ENCODE measurements around the gene PSEN1. TPM values are rescaled to one million over a fixed set of nuclear protein-coding genes. Genes with fewer than 3 reads are reported as not detected.

Gene PSEN1
- 77.8 and 79.6 TPM in 2 replicates for total RNA-seq

DNA sequence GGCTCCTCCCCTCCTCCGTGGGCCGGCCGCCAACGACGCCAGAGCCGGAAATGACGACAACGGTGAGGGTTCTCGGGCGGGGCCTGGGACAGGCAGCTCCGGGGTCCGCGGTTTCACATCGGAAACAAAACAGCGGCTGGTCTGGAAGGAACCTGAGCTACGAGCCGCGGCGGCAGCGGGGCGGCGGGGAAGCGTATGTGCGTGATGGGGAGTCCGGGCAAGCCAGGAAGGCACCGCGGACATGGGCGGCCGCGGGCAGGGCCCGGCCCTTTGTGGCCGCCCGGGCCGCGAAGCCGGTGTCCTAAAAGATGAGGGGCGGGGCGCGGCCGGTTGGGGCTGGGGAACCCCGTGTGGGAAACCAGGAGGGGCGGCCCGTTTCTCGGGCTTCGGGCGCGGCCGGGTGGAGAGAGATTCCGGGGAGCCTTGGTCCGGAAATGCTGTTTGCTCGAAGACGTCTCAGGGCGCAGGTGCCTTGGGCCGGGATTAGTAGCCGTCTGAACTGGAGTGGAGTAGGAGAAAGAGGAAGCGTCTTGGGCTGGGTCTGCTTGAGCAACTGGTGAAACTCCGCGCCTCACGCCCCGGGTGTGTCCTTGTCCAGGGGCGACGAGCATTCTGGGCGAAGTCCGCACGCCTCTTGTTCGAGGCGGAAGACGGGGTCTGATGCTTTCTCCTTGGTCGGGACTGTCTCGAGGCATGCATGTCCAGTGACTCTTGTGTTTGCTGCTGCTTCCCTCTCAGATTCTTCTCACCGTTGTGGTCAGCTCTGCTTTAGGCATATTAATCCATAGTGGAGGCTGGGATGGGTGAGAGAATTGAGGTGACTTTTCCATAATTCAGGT, at the start of gene PSEN1:
Gene PSEN1 (plus strand): TSS at position 121 of the 839 bp plus-strand sequence. CDS start 11,513 bp downstream, outside the sequence.
- no peaks in the 10 kb centered on the region for H3K9me3 ChIP-seq (ENCODE audit: low read depth, low read length)
- peak; percentile 97 for DNase-seq (ENCODE audit: insufficient read length, low spot score, missing footprints)
- peak within 1 kb of the TSS; percentile 92 for H3K4me2 ChIP-seq (ENCODE audit: insufficient read depth, low read length)
- H4K20me1 ChIP-seq (ENCODE audit: insufficient read depth, low read length) = peaks cover 11% of the 10 kb centered on the region
- peak within 1 kb of the TSS; percentile 89 for H2AFZ ChIP-seq (ENCODE audit: low read length)
- H3K36me3 ChIP-seq (ENCODE audit: insufficient read depth, low read length) = no peaks in the 10 kb centered on the region
- peaks cover 45% of the 10 kb centered on the region for H3K79me2 ChIP-seq (ENCODE audit: insufficient read depth, low read length)
- no peaks in the 10 kb centered on the region for H3K27me3 ChIP-seq (ENCODE audit: insufficient read depth, low read length)
- peaks cover 9% of the 10 kb centered on the region for H3K4me1 ChIP-seq (ENCODE audit: insufficient read depth, low read length)
- peak within 1 kb of the TSS; percentile 81 for H3K4me3 ChIP-seq (ENCODE audit: insufficient read depth, low read length)
- TF ChIP-seq, protein P1, sequence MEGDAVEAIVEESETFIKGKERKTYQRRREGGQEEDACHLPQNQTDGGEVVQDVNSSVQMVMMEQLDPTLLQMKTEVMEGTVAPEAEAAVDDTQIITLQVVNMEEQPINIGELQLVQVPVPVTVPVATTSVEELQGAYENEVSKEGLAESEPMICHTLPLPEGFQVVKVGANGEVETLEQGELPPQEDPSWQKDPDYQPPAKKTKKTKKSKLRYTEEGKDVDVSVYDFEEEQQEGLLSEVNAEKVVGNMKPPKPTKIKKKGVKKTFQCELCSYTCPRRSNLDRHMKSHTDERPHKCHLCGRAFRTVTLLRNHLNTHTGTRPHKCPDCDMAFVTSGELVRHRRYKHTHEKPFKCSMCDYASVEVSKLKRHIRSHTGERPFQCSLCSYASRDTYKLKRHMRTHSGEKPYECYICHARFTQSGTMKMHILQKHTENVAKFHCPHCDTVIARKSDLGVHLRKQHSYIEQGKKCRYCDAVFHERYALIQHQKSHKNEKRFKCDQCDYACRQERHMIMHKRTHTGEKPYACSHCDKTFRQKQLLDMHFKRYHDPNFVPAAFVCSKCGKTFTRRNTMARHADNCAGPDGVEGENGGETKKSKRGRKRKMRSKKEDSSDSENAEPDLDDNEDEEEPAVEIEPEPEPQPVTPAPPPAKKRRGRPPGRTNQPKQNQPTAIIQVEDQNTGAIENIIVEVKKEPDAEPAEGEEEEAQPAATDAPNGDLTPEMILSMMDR (IDR thresholded peaks at IDR 0.05; ENCODE audit: extremely low read depth, low read depth, low read length) = no peak
- peak within 1 kb of the TSS; percentile 85 for H3K27ac ChIP-seq (ENCODE audit: low read depth, low read length)

DNA sequence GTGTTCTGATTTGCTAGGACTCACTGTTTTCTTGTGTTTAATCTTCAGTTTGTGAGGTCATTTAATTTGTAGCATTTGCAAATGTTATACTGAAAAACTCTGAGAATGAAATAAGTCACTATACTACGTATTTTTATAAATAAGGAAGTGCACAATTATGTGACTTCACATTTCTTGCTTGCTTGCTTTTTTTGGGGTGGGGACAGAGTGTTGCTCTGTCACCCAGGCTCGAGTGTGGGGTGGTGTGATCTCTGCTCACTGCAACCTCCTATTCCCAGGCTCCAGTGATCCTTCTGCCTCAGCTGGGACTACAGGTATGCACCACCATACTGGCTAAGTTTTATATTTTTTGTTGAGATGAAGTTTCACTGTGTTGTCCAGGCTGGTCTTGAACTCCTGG, 45.3 kb upstream of the PSEN1 start:
- Histone ChIP-seq H3K36me3 (ENCODE audit: insufficient read depth, low read length) (peaks cover 59% of the 10 kb centered on the region), H3K4me3 (ENCODE audit: insufficient read depth, low read length) (no peak overlapping the region), H3K27me3 (ENCODE audit: insufficient read depth, low read length) (no peaks in the 10 kb centered on the region), H3K4me2 (ENCODE audit: insufficient read depth, low read length) (no peak overlapping the region), H3K4me1 (ENCODE audit: insufficient read depth, low read length) (no peaks in the 10 kb centered on the region), H4K20me1 (ENCODE audit: insufficient read depth, low read length) (peaks cover 22% of the 10 kb centered on the region), H3K9me3 (ENCODE audit: low read depth, low read length) (no peaks in the 10 kb centered on the region), H3K79me2 (ENCODE audit: insufficient read depth, low read length) (peaks cover 81% of the 10 kb centered on the region), H2AFZ (ENCODE audit: low read length) (no peak overlapping the region), H3K27ac (ENCODE audit: low read depth, low read length) (no peak overlapping the region)
- TF ChIP-seq, protein P1 (IDR thresholded peaks at IDR 0.05; ENCODE audit: extremely low read depth, low read depth, low read length) = no peak
- DNase-seq (ENCODE audit: insufficient read length, low spot score, missing footprints) = no peak

DNA sequence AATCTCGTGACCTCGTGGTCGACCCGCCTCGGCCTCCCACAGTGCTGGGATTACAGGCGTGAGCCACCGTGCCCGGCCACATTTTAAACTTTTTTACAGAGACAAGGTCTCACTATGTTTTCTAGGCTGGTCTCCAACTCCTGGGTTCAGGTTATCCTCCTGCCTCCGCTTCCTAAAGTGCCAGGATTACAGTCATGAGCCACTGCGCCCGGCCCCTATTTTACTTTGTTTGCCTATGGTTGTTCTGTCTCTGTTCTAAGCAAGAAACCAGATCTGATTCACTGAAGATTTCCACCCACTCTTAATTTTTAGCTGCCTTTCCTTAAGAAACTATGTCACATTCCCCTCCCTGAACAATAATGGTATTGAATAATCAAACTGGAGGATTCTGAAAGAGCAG, 38.9 kb upstream of the PSEN1 start:
- Histone ChIP-seq H2AFZ (ENCODE audit: low read length) (no peak overlapping the region), H3K9me3 (ENCODE audit: low read depth, low read length) (no peaks in the 10 kb centered on the region), H3K27ac (ENCODE audit: low read depth, low read length) (no peak overlapping the region), H3K36me3 (ENCODE audit: insufficient read depth, low read length) (peaks cover 61% of the 10 kb centered on the region), H3K4me1 (ENCODE audit: insufficient read depth, low read length) (no peaks in the 10 kb centered on the region), H3K79me2 (ENCODE audit: insufficient read depth, low read length) (peaks cover 58% of the 10 kb centered on the region), H4K20me1 (ENCODE audit: insufficient read depth, low read length) (peaks cover 13% of the 10 kb centered on the region), H3K4me3 (ENCODE audit: insufficient read depth, low read length) (no peak overlapping the region), H3K4me2 (ENCODE audit: insufficient read depth, low read length) (no peak overlapping the region), H3K27me3 (ENCODE audit: insufficient read depth, low read length) (no peaks in the 10 kb centered on the region)
- TF ChIP-seq, protein P1 (IDR thresholded peaks at IDR 0.05; ENCODE audit: extremely low read depth, low read depth, low read length) = no peak
- DNase-seq (ENCODE audit: insufficient read length, low spot score, missing footprints) = no peak

DNA sequence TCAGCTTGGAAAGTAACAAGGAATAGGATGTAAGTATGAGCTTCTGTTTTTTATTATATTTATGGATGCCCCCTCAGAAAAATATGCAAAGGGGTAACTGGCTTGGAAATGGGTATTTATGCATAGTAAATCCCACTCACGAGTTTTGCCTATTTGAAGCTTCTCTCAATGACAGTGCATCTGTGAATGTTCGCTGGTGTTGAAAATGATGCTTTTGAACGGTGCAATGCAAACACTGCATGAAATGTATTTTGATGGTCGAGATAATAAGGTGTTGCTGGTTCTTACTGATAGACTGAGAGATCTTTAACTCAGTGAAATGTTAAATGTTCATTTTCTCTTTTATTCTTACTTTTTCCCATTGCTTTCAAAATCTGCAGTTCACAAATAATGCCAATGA, 36.0 kb upstream of the PSEN1 start:
- Histone ChIP-seq H2AFZ (ENCODE audit: low read length) (no peak overlapping the region), H3K36me3 (ENCODE audit: insufficient read depth, low read length) (peaks cover 86% of the 10 kb centered on the region), H3K27me3 (ENCODE audit: insufficient read depth, low read length) (no peaks in the 10 kb centered on the region), H4K20me1 (ENCODE audit: insufficient read depth, low read length) (peaks cover 3% of the 10 kb centered on the region), H3K79me2 (ENCODE audit: insufficient read depth, low read length) (peaks cover 40% of the 10 kb centered on the region), H3K4me1 (ENCODE audit: insufficient read depth, low read length) (no peaks in the 10 kb centered on the region), H3K27ac (ENCODE audit: low read depth, low read length) (no peak overlapping the region), H3K4me3 (ENCODE audit: insufficient read depth, low read length) (no peak overlapping the region), H3K9me3 (ENCODE audit: low read depth, low read length) (no peaks in the 10 kb centered on the region), H3K4me2 (ENCODE audit: insufficient read depth, low read length) (no peak overlapping the region)
- TF ChIP-seq, protein P1 (IDR thresholded peaks at IDR 0.05; ENCODE audit: extremely low read depth, low read depth, low read length) = no peak
- no peak for DNase-seq (ENCODE audit: insufficient read length, low spot score, missing footprints)

Data from osteoblast (primary cell).